A673 (cell line): ENCODE measurements around the gene CLSTN2. TPM values are rescaled to one million over a fixed set of nuclear protein-coding genes. Genes with fewer than 3 reads are reported as not detected.

ENCODE experiments used
- BruUV-seq: library from RNA; stranded (reverse); fragments of 400-500 nt; replicated peaks from 2 replicates; lab custom pipeline; 2021; lab: Mats Ljungman, UMichigan
- CTCF ChIA-PET: fragments of 300-600 bp; sonication (Branson Sonifier 250); formaldehyde crosslinking; loops from one replicate; lab custom pipeline; 2022; ENCODE audit warnings: antibody characterized with exemption; lab: Charles Lee
- POLR2A ChIA-PET: fragments of 300-600 bp; sonication (Branson Sonifier 250); formaldehyde crosslinking; loops from one replicate; lab custom pipeline; 2022; ENCODE audit warnings: antibody characterized with exemption; ENCODE audit not compliant: low non-redundant PET; lab: Charles Lee
- DNase-seq: peaks from one replicate; pipeline ENCODE4 v3.0.0-alpha.2; 2015; ENCODE audit warnings: low spot score
- H3K27ac ChIP-seq: fragments of 200-600 bp; sonication (generic); 2 replicates; pipeline ENCODE4 v1.5.1; 2016; ENCODE audit warnings: mixed run types, low read depth, mild to moderate bottlenecking, mixed read lengths, antibody characterized with exemption, low read length; ENCODE audit not compliant: poor library complexity, severe bottlenecking
- H3K27me3 ChIP-seq: fragments of 200-600 bp; sonication (generic); replicated peaks from 2 replicates; pipeline ENCODE4 v1.6.1; 2017; ENCODE audit warnings: mixed run types, low read depth, mild to moderate bottlenecking, mixed read lengths, antibody characterized with exemption, low read length; ENCODE audit not compliant: insufficient read depth, poor library complexity
- H3K36me3 ChIP-seq: fragments of 200-600 bp; sonication (generic); 2 replicates; pipeline ENCODE4 v1.6.1; 2016; ENCODE audit warnings: mixed run types, mild to moderate bottlenecking, mixed read lengths, antibody characterized with exemption, low read length; ENCODE audit not compliant: insufficient read depth, poor library complexity, severe bottlenecking
- H3K4me1 ChIP-seq: fragments of 200-600 bp; sonication (generic); 2 replicates; pipeline ENCODE4 v1.6.1; 2017; ENCODE audit warnings: mixed run types, mild to moderate bottlenecking, mixed read lengths, antibody characterized with exemption, low read length; ENCODE audit not compliant: insufficient read depth, poor library complexity, severe bottlenecking
- H3K4me3 ChIP-seq: fragments of 200-600 bp; sonication (generic); 2 replicates; pipeline ENCODE4 v1.5.1; 2016; ENCODE audit warnings: low read depth, mixed run types, mild to moderate bottlenecking, mixed read lengths, low read length; ENCODE audit not compliant: poor library complexity, severe bottlenecking
- H3K9me3 ChIP-seq: fragments of 200-600 bp; sonication (generic); 2 replicates; pipeline ENCODE4 v1.6.1; 2016; ENCODE audit warnings: mixed run types, low read depth, mild to moderate bottlenecking, mixed read lengths, antibody characterized with exemption, low read length; ENCODE audit not compliant: poor library complexity, severe bottlenecking
- EZH2 ChIP-seq: fragments of 200-600 bp; sonication (generic); IDR thresholded peaks from 2 replicates; pipeline ENCODE4 v1.6.1; 2017; ENCODE audit warnings: borderline replicate concordance, low read depth, mild to moderate bottlenecking, mixed read lengths, antibody characterized with exemption, low read length; ENCODE audit not compliant: poor library complexity, severe bottlenecking
- intact Hi-C: fragments of 100-400 bp; cut with micrococcal nuclease; formaldehyde crosslinking; loops from one replicate; pipeline ENCODE4 v1.10.0; 2022; ENCODE audit not compliant: unreplicated experiment
- total RNA-seq: library from RNA; stranded (reverse); gene quantifications from 2 replicates; pipeline ENCODE4 v1.2.3, GENCODE V29; 2021
- TF ChIP-seq, protein P1 (sequence below): fragments of 300-800, 200-600 bp; sonication (generic); conservative IDR thresholded peaks from 2 replicates; pipeline ENCODE4 v1.5.1; 2017; ENCODE audit warnings: low read depth, mild to moderate bottlenecking, antibody characterized with exemption, low read length, moderate library complexity, mixed read lengths

CLSTN2 gene
- total RNA-seq, 1 experiment from 2014 or later: 50.7 TPM

DNA sequence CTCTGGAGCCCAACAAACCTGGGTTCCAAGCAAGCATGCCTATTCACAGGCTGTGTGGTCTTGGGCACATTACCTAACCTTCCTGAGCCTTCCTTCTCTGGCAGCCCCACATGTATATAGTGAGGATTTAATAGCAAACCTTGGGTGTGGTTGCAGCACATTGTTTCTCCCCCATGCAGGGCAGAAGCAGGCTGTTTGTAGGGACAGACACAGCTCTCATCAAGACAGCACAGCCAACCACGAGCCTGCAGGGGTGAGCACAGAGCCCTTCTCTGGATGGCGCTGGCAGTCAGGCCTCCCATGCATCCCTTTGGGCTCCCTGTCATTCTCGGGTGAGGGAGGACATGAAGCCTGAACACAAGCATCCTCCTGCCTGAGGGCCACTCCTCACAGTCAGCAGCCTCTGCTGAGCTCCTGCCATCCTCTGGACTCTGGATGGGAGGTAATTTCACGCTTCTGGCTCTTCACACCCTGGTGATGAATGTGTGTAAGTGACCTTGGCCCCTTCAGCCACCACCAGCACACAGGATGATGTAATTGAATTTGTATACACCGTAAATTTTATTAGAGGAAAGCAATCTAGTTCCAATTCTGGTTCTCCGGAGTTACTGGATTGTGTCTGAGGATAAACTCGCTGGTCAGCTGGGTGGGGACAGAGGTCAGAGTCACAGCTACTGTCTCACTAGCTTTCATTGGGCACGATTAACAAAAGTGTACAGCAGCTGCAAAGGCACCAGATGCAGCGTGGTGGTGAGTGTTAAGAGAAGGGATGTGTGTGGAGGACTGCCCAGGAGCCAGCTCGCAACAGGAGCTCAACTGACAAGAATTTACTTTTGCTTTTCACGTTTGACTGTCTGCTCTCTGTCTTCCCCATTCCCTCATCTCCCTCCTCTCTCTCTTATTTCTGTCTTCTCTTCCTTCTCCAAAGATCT lies 118.1 kb downstream of the CLSTN2 start:
- Histone ChIP-seq H3K27ac (no peak overlapping the region), H3K4me3 (no peak overlapping the region), H3K36me3 (no peaks in the 10 kb centered on the region), H3K9me3 (no peaks in the 10 kb centered on the region), H3K27me3 (no peaks in the 10 kb centered on the region), H3K4me1 (no peaks in the 10 kb centered on the region)
- ChIA-PET POLR2A (no interaction called here), CTCF (no interaction called here)
- intact Hi-C loops: no loop called here
- BruUV-seq: no TSS peak
- TF ChIP-seq EZH2: no peak
- TF ChIP-seq, protein P1, sequence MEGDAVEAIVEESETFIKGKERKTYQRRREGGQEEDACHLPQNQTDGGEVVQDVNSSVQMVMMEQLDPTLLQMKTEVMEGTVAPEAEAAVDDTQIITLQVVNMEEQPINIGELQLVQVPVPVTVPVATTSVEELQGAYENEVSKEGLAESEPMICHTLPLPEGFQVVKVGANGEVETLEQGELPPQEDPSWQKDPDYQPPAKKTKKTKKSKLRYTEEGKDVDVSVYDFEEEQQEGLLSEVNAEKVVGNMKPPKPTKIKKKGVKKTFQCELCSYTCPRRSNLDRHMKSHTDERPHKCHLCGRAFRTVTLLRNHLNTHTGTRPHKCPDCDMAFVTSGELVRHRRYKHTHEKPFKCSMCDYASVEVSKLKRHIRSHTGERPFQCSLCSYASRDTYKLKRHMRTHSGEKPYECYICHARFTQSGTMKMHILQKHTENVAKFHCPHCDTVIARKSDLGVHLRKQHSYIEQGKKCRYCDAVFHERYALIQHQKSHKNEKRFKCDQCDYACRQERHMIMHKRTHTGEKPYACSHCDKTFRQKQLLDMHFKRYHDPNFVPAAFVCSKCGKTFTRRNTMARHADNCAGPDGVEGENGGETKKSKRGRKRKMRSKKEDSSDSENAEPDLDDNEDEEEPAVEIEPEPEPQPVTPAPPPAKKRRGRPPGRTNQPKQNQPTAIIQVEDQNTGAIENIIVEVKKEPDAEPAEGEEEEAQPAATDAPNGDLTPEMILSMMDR: no peak
- DNase-seq: no peak

DNA sequence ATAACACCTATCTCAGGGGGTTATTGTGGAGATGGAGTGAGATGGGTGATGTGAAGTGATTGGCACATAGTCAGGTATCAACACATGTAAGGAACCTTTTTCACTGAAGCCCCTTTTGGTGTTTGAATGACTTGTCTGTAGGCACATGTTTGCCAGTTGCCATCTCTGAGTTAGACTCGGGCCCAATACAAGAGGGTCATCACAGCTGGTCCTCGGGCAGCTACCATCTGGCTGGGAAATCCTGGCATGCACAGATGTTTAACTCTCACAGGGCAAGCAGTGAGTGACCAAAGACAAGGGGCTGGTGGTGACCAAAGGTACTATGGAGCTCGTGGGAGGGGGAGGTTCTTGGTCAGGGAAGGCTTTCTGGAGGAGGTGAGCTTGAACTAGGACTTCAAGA lies 118.8 kb downstream of the CLSTN2 start:
- H3K4me1 ChIP-seq: no peaks in the 10 kb centered on the region
- DNase-seq: no peak
- H3K9me3 ChIP-seq: no peaks in the 10 kb centered on the region
- H3K36me3 ChIP-seq: no peaks in the 10 kb centered on the region
- H3K27me3 ChIP-seq: no peaks in the 10 kb centered on the region
- BruUV-seq: no TSS peak
- TF ChIP-seq EZH2: no peak
- TF ChIP-seq, protein P1: no peak
- CTCF ChIA-PET: no interaction called here
- no peak overlapping the region for H3K27ac ChIP-seq
- intact Hi-C loops: no loop called here
- H3K4me3 ChIP-seq: no peak overlapping the region
- POLR2A ChIA-PET: no interaction called here

DNA sequence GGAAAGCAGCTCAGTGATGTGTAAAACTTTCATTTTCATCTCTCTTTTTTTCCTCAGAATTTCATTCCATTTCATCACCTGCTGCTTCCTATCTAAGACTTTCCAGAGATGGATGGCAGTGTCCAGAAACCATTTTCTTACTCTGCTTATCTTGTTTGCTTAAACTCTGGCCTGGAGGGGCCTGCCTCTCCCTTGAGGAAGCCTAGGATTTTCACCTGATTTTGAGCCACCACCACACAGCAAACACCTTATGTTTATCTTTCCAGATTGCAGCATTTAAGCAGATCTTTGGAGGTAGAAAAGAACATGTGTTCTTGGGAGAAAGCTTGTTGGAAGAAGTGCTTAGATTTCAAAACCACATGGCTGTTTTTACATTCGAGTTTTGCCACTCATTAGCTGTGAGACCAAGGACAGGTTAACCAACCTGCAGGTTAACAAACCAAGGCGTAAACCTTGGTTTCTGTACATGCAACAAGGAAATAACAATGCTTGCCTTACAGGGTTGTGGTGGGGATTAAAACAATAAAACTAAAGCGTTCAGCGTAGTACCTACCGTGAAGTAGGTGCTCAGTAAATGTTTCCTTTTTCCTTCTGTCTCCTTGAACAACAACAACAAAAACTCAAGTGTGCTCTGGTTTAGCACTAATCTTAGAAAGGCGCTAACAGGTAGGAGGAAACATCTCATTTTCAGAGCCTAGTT lies 120.3 kb downstream of the CLSTN2 start:
- POLR2A ChIA-PET: no interaction called here
- intact Hi-C loops: no loop called here
- BruUV-seq: no TSS peak
- H3K27ac ChIP-seq: no peak overlapping the region
- no peaks in the 10 kb centered on the region for H3K27me3 ChIP-seq
- TF ChIP-seq, protein P1: no peak
- no peak for TF ChIP-seq EZH2
- no peak for DNase-seq
- no peaks in the 10 kb centered on the region for H3K36me3 ChIP-seq
- H3K4me1 ChIP-seq: no peaks in the 10 kb centered on the region
- H3K9me3 ChIP-seq: no peaks in the 10 kb centered on the region
- no peak overlapping the region for H3K4me3 ChIP-seq
- CTCF ChIA-PET: no interaction called here
